ENCODE data around the gene NR1H4.

DNA sequence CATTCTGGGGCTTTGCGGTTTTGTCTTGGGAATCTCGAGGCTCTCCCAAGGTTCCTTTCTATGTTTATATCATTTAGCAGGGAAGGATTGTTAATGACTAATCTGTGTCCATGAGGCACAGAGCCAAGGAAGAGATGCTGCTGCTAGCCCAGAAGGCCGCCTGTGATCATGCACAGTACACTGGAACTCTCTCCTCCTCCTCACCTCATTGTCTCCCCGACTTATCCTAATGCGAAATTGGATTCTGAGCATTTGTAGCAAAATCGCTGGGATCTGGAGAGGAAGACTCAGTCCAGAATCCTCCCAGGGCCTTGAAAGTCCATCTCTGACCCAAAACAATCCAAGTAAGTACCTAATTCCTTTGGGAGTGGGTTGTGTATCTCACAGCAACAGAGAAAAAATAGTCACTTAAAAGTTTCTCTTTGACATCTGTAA lies at the start of gene NR1H4:
- TF ChIP-seq, protein P1, sequence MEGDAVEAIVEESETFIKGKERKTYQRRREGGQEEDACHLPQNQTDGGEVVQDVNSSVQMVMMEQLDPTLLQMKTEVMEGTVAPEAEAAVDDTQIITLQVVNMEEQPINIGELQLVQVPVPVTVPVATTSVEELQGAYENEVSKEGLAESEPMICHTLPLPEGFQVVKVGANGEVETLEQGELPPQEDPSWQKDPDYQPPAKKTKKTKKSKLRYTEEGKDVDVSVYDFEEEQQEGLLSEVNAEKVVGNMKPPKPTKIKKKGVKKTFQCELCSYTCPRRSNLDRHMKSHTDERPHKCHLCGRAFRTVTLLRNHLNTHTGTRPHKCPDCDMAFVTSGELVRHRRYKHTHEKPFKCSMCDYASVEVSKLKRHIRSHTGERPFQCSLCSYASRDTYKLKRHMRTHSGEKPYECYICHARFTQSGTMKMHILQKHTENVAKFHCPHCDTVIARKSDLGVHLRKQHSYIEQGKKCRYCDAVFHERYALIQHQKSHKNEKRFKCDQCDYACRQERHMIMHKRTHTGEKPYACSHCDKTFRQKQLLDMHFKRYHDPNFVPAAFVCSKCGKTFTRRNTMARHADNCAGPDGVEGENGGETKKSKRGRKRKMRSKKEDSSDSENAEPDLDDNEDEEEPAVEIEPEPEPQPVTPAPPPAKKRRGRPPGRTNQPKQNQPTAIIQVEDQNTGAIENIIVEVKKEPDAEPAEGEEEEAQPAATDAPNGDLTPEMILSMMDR (IDR thresholded peaks at IDR 0.05; ENCODE audit: low read length): no peak
- no peak for TF ChIP-seq EZH2 (IDR thresholded peaks at IDR 0.05; ENCODE audit: borderline replicate concordance, low read length)
